Subcutaneous adipose tissue (tissue), 4 donors: ENCODE measurements around the gene SPAG4. TPM values are rescaled to one million over a fixed set of nuclear protein-coding genes. Genes with fewer than 3 reads are reported as not detected.

Experiments used
- total RNA-seq, 4 donors: library from RNA; depleted of rRNA; stranded (reverse); fragments of >200 nt; gene quantifications; one replicate each; pipeline ENCODE4 v1.1.0, GENCODE V29; 2016
- TF ChIP-seq, protein P1 (sequence below): fragments of 450-650 bp; IDR thresholded peaks from one replicate; pipeline ENCODE4 v1.5.1; 2016; ENCODE audit warnings: low read depth, mild to moderate bottlenecking, control low read depth, antibody characterized with exemption, moderate library complexity

Gene SPAG4
- total RNA-seq, 4 donors from 2014 or later, result 1.7 to 3.3 (median 2.4) TPM; not detected in 1

DNA sequence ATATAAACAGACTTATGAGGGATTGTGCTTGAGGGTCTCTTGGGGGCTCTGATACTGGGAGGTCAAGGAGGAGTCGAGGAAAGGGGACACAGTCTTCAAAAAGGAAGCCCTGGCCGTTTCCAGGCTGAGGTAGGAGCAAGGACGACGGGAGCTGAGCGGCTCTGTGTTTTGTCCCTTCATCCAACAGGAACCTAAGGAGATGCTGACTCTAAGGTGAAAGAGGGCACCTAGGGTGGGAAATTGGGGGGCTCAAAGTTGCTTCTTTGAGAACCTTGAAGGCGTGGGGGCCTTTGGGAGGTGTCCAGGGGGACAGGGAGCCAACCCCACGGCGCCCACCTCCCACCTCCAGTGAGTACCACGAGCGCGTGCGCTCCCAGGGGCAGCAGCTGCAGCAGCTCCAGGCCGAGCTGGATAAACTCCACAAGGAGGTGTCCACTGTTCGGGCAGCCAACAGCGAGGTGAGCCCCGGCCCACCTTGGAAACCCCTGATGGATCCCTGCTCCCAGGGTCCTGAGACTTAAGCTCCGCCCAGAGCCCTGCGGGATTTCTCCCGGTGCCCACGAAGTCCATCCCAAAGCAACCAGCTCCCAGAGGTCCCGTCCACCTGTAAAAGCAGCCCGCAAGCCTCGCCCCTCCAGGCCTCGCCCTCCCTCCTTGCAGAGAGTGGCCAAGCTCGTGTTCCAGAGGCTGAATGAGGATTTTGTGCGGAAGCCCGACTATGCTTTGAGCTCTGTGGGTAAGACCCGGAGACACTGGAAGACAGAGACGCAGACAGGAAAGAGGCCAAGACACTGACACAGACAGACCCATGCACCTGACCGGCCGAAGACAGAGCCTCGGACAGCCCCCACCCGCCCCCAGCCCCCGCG is 2.9 kb downstream of the SPAG4 start:
- TF ChIP-seq, protein P1, sequence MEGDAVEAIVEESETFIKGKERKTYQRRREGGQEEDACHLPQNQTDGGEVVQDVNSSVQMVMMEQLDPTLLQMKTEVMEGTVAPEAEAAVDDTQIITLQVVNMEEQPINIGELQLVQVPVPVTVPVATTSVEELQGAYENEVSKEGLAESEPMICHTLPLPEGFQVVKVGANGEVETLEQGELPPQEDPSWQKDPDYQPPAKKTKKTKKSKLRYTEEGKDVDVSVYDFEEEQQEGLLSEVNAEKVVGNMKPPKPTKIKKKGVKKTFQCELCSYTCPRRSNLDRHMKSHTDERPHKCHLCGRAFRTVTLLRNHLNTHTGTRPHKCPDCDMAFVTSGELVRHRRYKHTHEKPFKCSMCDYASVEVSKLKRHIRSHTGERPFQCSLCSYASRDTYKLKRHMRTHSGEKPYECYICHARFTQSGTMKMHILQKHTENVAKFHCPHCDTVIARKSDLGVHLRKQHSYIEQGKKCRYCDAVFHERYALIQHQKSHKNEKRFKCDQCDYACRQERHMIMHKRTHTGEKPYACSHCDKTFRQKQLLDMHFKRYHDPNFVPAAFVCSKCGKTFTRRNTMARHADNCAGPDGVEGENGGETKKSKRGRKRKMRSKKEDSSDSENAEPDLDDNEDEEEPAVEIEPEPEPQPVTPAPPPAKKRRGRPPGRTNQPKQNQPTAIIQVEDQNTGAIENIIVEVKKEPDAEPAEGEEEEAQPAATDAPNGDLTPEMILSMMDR, result no peak

DNA sequence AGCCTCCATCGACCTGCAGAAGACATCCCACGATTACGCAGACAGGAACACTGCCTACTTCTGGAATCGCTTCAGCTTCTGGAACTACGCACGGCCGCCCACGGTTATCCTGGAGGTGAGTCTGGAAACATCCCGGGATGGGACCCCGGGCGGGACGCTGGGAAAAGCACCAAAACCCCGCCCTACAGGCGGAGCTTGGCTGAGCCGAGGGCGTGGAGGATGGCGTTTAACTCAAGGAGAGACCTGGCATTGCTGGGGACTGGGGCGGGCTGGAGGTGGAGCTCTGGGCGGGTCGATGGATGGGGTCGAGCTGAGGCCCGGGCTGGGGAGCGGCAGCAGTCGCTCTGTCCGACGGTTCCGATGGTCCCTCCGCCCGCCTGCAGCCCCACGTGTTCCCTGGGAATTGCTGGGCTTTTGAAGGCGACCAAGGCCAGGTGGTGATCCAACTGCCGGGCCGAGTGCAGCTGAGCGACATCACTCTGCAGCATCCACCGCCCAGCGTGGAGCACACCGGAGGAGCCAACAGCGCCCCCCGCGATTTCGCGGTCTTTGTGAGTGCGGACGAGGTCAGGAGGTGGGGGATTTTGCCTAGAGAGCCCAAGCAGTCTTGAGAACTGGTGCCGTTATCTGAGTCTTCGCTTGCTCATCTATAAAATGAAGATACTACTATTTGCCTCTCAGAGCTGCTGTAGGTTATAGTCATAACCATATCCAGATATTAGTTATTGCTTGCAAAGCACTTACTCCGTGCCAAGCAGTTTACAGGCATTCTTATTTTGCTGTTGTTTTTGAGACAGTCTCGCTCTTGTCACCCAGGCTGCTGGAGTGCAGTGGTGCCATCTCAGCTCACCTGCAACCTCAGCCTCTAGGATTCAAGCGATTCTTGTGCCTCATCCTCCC is 3.8 kb downstream of the SPAG4 start:
- TF ChIP-seq, protein P1, result no peak

DNA sequence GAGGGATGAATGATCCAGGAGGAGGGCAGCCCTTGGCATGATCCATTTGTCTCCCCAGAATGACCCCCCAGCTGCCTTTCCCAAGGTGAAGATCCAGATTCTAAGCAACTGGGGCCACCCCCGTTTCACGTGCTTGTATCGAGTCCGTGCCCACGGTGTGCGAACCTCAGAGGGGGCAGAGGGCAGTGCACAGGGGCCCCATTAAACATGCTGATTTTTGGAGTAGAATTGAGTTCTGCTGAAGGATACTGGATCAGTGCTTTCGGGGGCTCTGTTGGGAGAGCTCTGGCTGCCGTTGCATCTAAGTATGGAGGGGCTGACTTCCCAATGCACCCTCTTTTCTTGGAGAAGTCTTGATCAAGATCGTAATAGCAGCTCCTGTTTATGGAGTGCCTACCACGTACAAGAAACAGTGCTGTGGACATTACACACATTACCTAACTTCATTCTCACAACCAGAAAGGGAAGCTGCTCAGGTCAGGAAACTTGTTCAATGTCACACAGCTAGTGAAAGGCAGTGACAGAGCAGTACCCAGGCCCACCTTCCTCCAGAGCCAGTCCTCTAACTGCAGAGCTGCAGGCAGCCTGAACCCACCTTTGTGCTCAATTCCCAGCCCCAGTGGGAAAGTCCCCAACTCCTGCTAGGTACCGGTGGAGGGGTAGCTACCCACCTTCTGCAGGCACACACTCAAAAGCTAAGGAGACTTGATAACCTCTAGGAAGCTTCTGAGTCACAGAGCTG is 5.4 kb downstream of the SPAG4 start:
- TF ChIP-seq, protein P1, result no peak

DNA sequence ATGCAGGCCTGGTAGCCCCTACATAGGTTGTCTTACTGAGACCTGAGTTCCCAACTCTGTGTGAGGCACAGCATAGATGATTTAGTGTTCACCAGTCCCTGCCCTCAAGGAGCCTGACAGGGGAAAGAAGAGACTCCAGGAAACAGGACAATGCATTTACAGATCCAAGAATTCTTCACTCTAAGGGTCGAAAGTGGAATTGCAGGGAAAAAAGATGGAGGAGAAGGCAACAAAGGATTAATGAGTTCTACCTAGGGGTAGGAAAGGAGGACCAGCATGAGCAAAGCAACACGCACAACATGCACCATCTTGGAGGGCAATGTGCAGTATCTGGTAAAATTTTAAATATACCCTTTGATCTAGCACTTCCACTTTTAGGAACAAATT is 5.9 kb downstream of the SPAG4 start:
- TF ChIP-seq, protein P1, result no peak

DNA sequence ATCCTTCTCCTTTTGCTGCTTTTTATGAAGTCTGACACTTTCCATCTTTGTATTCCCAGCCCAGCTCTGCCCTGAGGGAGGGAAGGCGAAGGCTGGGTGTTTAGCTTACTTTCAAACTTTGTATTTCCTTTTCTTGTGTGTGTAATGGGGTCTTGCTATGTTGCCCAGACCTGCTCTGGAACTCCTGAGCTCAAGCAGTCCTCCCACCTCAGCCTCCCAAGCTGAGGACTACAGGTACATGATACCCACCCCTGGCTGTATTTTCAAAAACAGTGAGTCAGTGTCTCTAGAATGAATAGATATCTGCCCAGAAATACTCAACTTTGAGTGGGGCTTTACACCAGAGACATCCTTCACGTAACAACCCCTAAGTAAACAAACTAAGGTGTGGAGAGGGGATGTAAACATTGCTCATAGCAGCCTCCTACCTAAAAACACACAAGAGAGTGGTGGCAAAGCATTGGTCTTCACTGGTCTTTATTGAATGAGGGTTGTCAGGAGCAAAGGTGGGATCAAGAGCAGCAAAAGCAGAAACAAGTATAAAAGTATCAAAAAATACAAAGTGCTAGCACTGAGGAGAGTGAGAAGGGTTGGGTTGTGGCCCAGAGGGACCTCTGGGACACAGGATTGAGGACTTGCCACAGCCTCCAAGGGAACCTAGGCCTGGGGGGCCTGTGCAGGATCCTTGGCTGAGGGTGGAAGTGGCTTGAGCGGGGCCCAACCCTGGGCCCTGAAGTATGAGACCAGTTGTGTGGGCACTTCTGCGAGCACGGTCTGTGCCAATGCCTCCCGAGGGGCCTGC is 10.2 kb downstream of the SPAG4 start:
- TF ChIP-seq, protein P1, result no peak

DNA sequence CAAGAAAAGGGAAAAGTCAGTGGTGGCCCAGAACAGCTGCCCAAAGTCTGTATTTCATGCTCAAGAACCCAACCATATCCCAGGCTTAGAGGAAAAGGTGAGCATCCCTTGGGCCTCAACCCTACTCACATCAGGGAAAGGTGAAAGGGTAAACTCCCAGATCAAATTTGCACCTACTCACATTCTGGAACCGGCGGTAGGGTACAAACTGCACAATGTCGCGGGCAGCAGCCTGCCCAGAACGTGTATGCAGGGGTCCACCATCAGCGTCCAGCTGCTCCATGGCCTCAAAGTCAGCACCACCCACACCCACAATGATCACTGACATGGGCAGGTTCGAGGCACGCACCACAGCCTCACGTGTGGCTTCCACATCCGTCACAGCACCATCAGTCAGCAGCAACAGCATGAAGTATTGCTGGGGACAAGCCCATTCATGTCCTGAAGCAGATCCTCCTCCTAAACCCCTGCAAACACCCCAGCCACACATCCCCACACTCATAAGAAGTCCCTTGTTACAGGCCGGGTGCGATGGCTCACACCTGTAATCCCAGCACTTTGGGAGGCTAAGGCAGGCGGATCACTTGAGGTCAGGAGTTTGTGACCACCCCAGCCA is 10.9 kb downstream of the SPAG4 start:
- TF ChIP-seq, protein P1, result no peak
